GM21723 (cell line): ENCODE results near the gene TTC7B.

ENCODE experiments used
- ATAC-seq: cut with Tn5 transposase; IDR thresholded peaks from one replicate; pipeline ENCODE4 v1.9.1; 2021; ENCODE audit warnings: mild to moderate bottlenecking, moderate library complexity; ENCODE audit not compliant: unreplicated experiment

TTC7B gene

DNA sequence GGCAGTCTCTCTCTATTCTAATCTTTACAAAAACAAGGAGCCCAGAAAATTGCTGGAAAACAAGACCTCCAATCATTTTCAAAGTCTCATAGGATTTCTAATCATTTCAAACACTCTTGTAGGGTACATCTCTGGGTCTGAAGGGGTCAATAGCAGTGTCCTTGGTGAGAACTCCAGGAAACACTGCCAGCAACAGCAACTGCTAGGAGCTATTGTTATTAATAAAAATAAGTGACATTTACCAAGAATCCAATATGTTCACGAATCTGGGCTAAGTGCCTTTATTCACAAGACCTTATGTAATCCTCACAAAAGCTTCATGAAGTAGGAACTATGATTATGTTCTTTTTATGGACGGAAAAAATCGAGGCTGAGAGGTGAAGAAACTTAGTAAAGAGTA lies 72.8 kb downstream of the TTC7B start:
- no peak for ATAC-seq

DNA sequence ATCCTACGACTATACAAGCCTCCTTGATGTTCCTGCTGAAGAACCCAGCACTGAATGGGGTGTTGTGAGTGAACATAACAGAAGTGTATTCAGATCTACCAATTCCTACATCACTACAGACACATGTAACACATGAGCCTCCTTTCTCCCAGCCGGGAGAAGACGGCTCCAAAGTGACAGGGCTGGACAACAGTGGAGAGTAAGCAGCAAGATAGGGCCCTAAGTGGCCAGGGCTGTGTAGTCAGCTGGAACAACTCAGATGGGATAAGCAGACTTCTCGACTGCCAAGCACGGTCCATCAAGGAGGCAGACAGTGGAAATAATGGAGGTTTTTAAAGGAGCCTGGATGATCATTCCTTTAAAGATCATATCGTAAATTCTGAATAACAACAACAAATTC lies 73.5 kb downstream of the TTC7B start:
- ATAC-seq: no peak

DNA sequence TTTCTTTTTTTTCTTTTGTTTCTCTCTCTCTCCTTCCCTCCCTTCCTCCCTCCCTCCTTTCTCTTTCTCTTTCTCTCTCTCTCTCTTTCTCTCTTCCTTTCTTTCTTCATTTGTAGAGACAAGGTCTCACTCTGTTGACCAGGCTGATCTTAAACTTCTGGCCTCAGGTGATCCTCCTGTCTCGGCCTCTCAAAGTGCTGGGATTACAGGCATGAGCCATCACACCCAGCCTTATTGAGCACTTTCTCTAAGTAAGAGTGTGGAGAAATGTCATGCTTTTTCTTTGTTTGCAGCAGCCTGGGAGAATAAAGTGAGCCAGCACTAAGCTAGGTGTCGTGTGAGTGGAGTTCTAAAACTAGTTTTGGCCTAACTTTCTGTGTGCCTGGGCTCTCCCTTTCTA lies 74.0 kb downstream of the TTC7B start:
- ATAC-seq: no peak

DNA sequence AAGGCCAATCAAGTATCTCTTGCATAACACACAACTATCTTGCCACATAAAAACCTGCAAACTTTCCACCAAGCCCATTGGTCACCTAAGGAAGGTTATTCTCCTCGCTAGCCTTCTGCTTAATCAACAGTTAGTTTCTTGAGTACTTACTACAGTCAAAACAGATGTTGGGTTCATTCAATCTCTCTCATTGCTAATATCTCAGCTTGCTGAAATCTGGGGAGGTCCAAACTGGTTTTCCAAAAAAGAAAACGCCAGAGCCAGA lies 74.6 kb downstream of the TTC7B start:
- ATAC-seq: no peak

DNA sequence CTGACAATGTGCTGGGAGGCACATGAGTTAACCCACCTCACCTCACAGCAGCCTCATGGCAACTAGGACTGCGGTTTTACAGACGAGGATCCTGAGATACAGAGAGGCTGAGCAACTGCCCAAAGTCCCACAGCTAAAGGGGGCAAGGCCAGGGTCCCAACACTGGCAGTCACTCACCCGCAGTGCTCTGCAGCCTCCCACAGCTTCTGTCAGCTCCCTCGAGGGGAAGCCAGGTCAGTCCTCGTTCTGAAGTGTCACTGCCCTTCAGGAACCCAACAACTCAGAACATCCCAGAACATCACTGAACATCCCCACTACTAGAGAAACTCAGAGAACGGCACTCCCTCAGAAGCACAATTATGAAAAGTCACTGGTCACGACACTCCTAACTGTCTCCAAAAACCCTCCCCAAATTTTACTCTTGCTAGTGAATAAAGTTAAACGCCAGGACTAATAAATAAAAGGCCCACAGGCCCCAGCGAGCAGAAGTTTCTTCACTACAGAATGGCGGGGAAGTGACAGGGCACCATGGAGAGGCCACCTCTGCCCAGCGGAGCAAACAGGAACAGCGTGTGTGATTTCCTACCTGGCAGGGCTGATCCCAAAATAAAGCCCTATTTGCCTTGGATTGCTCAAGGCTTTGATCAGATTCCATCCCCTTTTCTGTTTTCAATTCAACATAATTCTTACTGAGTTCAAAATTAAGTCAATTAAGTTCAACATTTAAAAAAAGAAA lies 75.1 kb downstream of the TTC7B start:
- no peak for ATAC-seq

DNA sequence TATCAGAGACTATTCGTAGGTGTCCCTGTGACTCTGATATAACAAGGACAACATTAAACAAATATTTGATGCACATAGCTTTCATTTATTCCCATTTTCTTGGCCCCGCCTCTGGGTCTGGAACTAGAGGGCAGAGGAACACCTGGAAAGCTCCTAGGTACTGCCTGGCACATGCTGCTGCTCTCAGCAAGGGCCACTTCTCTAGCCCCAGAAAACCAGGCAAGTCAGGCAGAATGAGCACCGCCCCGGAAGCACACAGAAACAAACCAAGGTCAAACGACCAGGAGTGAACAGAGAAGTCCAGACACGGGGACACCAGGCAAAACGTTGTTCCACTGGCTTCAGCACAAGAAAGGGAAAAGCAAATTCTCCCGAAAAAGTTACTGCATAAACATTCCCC lies 76.1 kb downstream of the TTC7B start:
- no peak for ATAC-seq

DNA sequence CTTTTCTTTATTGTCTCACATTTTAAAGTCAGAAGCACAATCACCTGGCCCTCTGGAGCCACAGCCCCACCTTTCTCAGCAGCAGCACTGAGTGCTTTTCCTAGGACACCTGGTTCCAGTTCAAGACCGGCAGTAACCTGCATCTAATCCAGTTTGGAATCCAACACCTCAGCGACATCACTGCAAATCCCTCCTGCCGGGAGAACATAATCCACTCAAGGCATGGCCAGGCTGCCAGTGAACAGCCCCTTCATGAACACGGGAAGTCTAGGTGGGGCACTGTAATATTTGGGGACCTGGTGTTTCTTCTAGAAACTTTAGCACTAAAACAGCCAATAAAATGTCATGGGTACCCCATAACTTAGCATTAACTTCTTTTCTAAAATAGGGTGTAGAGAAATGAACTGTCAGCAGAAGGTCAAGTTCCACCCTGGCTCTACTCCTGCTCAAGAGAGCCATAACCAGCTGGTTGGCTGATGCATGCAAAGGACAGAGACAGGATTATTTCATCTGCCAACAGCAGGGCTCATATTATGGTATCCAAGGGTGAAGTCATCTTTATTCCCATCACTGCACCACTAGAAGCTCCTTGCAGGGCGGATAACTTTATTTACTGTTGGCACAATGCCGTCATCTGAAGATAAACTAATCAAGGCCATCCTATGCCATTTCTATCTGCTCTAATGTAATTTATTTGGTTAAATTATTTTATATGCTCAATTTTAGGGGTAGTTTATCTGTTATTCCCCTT lies 76.7 kb downstream of the TTC7B start:
- ATAC-seq: no peak

DNA sequence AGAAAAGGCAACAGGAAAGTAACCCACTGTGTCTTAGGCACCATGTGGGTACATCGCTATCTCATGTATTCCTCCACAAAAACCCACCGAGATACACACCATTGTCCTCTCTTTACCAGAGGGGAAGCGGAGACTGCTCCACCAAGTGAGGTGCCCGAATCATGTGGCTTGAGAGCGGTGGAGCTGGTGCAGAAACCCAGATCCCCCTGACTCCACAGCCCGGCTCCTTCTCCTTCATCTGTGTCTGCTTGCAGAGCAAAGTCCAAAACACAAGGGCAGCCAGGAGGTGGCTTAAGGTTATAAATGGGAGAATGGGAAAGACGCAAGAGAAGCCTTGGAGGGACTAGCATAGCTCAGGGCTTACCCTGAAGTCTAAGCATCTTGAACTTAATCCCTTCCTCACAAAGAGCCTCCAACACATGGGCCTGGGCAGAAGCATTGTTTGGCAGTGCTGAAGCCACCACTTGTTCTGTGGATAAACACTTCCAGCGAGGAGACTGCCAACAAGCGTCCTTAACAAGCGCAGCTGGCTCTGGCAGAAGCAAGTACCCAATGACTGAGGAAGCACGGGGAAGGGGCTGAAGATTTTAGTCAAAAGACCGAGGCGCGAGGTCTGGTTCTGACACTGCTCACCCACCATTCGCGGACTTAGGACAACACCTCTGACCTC lies 83.0 kb downstream of the TTC7B start:
- ATAC-seq: no peak

DNA sequence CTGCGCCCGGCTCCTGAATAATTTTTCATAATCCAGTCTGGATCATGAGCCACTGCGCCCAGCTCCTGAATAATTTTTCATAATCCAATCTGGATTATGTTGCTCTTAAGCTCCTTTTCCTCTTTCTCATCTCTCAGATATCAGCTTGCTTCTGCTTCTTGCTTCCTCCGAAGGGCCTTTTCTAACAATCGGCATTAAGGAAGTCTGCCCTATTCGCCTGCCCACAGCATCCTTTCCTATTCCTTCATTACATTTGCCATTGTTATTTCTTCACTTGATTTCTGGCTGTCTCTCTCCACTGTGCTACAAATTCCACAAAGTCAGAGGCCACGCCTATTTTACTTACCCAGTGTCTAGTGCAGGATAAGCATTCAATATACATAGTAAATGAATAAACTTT lies 83.5 kb downstream of the TTC7B start:
- no peak for ATAC-seq

DNA sequence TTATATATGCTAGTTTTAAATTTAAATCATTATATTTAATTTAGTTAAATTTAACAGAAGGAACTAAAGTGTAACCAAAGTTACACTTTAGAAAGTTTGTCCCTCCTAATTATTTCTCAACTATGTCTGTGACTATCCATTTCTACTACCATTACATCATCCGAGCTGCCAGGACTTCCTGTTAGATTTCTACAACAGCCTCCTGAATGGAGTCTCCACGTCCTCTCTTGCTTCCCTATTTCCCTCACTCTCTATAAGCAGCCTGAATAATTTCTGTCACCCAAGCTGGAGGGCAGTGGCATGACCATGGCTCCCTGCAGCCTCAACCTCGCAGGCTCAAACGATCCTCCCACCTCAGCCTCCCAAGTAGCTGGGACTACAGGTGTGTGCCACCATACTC lies 84.1 kb downstream of the TTC7B start:
- no peak for ATAC-seq

DNA sequence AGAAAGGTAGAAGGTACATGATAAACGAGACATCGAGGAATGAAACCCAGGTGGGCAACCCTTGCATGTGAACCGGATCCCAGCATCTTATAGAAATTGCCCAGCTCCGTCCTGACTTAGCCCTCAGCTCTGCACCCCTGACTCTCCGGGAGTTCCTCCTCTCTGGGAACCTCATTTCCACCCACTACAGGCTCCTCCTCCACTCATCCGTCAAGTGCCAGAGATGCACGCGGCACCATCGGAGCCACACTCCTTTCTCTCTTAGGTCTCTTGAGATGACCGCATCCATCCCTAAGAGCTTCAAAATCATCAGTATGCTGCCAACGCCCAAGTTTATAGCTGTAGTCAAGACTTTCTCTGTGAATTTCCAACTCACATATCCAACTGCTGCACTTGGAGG lies 84.7 kb downstream of the TTC7B start:
- no peak for ATAC-seq

DNA sequence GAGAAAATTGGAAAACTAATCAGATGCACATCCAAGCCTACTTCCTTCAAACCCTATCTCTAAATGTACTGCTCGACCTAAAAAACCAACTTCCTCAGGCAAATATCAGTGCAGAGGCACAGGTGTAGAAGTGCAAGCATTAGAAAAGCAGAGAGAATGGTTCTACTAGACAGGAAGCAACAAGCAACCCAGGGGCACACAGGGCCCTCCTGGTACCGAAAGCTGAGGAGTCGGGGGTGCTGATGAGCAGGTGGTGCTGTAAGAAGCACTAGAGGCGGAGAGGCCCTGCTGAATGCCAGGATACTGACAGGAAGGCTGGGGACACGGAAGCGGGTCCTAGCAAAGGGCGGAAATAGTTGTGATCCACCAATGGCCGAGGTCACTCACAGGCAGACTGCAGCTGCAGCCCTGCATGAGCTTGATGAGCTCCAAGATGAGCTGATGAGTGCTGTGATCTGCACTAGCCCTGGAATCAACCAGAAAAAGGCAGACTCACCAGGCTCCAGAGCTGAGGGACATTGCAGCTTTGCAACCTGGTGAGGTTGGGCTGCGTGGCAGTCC lies 85.9 kb downstream of the TTC7B start:
- ATAC-seq: no peak

DNA sequence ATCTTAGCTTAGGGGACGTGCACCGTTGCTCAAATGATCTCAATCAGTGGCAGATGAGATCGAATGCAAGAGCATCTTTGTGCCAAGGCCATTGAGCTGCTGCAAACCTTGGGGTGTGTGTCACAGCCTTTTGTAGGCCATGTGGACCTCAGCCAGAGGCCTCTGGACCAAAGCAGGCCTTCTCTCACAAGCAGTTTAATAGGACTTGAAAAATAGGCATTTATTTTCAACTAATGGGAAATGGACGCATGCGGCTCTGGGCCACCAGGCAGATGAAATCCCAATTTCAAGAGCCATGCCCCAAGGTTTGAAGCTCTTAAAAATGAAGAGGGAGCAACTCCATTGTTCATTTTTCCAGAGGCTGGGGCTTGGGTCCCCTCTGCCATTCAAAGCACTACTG lies 87.3 kb downstream of the TTC7B start:
- ATAC-seq: no peak

DNA sequence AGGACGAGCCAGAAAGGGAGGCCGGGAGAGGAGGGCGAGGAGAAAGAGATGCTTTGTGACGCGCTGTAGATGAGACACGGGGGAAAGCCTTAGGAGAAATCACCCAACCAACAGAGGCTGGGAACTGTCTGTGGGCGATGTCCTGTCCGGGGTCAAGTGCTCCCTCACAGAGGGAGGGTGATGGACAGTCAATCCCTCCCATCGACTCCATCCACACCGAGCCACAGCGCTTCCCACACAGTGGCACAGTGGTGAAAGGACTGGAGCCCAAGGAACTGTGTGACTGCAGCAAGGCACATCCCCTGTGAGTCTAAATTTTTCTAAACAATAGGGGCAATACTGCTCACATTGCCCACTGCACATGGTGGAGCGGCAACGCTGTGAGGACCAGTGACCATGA lies 89.1 kb downstream of the TTC7B start:
- ATAC-seq: no peak

DNA sequence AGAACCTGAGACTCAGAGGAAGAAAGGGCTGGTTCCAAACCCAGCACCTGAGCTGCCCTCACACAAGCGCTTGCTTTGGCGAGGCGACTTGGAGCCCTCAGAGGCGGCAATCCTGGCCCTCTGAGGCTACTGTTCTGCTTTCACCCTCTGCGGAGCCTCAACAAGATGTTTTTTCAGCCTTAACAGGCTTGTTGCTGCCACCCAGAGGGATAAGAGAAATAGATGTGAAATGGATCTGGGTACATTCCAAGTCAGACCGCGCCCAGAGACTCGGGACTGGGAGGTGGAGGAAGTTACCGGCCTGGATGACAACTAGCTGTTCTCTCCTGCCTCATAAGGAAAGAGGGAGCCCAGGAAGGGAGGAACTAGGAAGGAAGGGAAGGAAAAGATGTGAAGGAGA lies 89.6 kb downstream of the TTC7B start:
- ATAC-seq: no peak

DNA sequence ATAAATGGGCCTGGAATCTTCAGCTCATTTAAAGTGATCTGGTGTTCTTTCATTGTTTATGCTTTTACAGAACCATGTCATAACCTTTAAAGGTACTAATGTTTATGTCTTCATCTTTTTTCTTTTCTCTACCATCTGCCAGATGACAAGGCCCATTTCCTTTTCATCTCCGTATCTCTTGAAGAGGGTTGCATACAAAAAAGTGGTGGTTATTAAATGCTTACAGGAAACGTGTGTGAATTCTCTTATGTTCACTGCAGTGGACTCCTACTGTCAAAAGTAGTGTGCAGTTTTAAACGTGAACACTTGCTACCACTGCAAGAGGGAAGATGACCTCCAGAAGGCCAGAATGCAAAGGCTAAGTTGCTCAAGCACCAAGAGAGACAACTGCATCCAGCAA lies 91.4 kb downstream of the TTC7B start:
- no peak for ATAC-seq

DNA sequence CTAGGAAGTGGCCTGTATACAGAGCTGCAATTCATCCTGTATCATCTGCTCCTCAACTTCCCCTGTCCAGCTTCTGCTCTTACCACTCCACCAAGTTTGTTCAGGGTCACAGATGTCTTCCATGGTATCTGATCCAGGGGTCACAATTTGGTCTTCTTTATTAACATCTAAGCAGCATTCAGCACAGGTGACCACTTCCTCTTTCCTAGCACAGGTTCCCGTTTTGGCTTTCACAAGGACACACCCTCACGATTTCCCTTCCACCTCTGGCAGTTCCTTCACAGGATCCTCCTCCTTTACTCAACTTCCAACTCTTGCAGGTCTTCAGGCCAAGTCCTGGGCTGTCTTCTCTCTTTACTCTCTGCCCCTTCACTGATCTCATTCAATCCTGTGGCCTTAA lies 93.6 kb downstream of the TTC7B start:
- ATAC-seq: no peak

DNA sequence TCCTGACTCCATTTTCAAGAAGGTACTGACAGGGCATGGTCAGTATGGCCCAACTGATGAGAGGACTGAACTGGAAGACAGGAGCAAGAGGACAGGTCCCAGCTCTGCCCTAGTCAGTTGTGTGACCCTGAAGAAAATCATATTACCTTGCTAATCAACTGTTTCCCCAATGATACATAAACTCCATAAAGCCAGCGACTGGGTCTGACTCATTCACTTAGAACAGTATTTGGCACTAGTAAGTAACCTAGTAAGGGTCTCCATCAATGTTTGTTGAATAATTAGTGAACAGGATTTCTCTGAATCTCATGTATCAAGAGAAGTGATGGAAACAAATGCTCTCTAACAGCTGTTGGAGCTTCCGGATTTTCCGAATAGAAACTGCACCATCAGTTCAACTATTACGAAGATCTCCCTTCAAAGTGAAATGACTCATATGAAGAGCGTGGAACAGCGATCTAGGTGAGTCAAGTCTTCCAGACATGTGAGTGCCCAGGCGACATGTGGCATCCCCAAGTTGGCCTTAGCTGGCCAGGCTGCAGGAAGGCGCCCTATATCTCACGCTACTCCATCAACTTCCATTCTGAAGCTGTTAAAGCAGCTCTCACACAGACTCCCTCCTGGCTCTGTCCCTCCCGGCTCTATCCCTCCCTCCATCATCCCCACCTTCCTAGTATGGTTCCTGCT lies 94.5 kb downstream of the TTC7B start:
- ATAC-seq: no peak

DNA sequence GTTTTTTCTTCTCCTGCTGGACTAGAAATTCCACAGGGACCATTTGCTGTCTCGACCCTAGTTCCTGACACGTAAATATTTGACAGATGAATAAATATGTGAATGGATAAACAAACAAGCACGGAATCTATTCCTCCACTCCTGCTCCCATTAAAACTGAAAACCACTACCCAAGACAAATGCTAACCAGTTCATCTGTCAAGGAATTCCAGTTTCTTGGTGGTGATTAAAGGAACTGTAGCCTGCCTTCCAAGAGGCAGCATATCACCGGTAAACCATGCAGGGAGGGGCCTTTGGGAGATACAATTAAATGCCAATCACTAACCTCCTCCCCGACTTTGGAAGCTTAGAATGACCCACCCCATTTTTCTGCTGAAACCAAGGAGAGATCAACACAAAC lies 95.4 kb downstream of the TTC7B start:
- no peak for ATAC-seq

DNA sequence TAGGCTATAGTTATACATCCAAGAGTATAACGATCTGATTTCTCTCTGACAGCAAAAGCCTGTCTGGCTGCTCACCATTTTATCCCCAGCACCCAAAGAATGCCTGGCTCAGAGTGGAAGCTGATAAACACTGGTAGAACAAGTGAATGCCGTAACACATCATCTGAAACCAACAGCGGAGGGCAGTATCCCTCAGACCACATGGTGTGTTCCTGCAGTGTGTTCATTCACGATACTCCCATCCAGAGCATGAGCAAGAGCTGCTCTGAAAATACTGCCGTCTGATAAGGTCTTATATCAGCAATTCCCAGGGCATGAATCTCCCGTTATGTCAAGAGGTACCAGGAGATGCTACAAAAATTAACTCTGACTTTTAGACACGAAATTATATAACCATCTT lies 95.9 kb downstream of the TTC7B start:
- no peak for ATAC-seq

DNA sequence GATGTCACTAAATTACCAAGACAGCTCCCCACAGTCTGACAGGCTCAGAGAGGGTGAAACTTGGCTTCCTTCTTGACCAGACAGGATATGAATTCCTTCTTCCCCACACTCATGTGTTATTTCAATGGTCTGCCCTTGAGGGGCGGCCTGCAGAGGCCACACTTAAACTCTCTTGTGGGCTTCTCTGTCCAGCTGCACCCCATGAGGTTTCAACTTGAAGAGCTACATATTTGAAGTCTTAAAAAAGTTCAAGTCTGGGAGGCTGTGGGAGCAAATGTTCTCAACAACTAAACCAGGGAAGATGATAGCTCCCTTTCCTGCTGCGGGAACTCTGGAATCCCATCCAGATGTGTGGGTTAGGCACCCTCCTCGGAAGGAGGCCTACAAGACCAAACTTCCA lies 98.3 kb downstream of the TTC7B start:
- ATAC-seq: no peak

DNA sequence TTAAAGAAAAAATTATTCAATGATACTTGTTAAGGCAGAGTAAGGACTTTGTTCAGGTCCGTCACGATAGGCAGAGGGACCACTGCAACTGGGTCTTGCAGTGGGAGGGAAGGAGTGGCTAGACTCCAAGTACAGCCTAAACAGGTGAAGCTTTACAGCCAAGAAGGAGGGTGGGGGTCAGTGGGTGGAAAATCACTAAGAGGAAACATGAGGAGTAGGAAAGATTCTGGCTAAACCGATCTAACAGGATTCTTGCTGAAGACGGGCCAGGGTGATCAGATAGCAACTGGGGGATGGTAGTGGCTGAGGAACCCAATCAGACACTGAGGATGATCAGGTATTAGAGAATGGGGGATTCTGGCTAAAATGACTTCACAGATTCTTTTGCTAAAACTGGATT lies 100.2 kb downstream of the TTC7B start:
- ATAC-seq: no peak
